ENCODE data around the gene FOLH1.
"Not testable (repeated sequence)": the region's sequence is repeated elsewhere in the genome, so short reads cannot be mapped to it uniquely, and the experiment has no call there.

FOLH1 gene

GRCh38 chr11:49221112-49221511 is 12.7 kb upstream of the FOLH1 start:
- Histone ChIP-seq H3F3A (ENCODE audit: insufficient read depth, low read length) (no peaks in the 10 kb centered on the region), H3K27ac (ENCODE audit: low read depth, low read length, poor library complexity, severe bottlenecking) (no peak overlapping the region), H3K27me3 (ENCODE audit: insufficient read depth, low read length) (no peaks in the 10 kb centered on the region), H3K79me2 (ENCODE audit: insufficient read depth, low read length) (no peaks in the 10 kb centered on the region), H3K36me3 (ENCODE audit: insufficient read depth, low read length) (no peaks in the 10 kb centered on the region), H3K9me2 (ENCODE audit: low read depth, low read length) (no peaks in the 10 kb centered on the region), H3K4me3 (ENCODE audit: low read depth, low read length, poor library complexity, severe bottlenecking) (no peak overlapping the region), H4K20me1 (ENCODE audit: insufficient read depth, low read length) (no peaks in the 10 kb centered on the region), H3K9ac (ENCODE audit: low read length) (no peak overlapping the region), H3K4me1 (ENCODE audit: insufficient read depth, low read length, severe bottlenecking) (no peaks in the 10 kb centered on the region), H3K4me2 (ENCODE audit: low read length) (no peak overlapping the region), H2AFZ (ENCODE audit: low read length) (no peak overlapping the region), H3K9me3 (ENCODE audit: low read length) (no peaks in the 10 kb centered on the region)
- TF ChIP-seq EZH2 (IDR thresholded peaks at IDR 0.05; ENCODE audit: borderline replicate concordance, low read length) (no peak), CTCF (IDR thresholded peaks at IDR 0.05; ENCODE audit: low read length) (peak; percentile 19; the same call in 1 of the 2 replicates)

- no peaks in the 10 kb centered on the region for H3F3A ChIP-seq (ENCODE audit: insufficient read depth, low read length)
- no peaks in the 10 kb centered on the region for H3K36me3 ChIP-seq (ENCODE audit: insufficient read depth, low read length)
- no peak overlapping the region for H3K4me3 ChIP-seq (ENCODE audit: low read depth, low read length, poor library complexity, severe bottlenecking)
- H3K9me2 ChIP-seq (ENCODE audit: low read depth, low read length): no peaks in the 10 kb centered on the region
- H3K9ac ChIP-seq (ENCODE audit: low read length): no peak overlapping the region
- H3K79me2 ChIP-seq (ENCODE audit: insufficient read depth, low read length): no peaks in the 10 kb centered on the region
- H3K27ac ChIP-seq (ENCODE audit: low read depth, low read length, poor library complexity, severe bottlenecking): no peak overlapping the region
- no peaks in the 10 kb centered on the region for H3K9me3 ChIP-seq (ENCODE audit: low read length)
- TF ChIP-seq CTCF (IDR thresholded peaks at IDR 0.05; ENCODE audit: low read length): no peak
- TF ChIP-seq EZH2 (IDR thresholded peaks at IDR 0.05; ENCODE audit: borderline replicate concordance, low read length): no peak
- H3K4me2 ChIP-seq (ENCODE audit: low read length): no peak overlapping the region
- no peaks in the 10 kb centered on the region for H3K27me3 ChIP-seq (ENCODE audit: insufficient read depth, low read length)
- H4K20me1 ChIP-seq (ENCODE audit: insufficient read depth, low read length): no peaks in the 10 kb centered on the region
- no peak overlapping the region for H2AFZ ChIP-seq (ENCODE audit: low read length)
- no peaks in the 10 kb centered on the region for H3K4me1 ChIP-seq (ENCODE audit: insufficient read depth, low read length, severe bottlenecking)
Observed at GRCh38 chr11:49213026-49213560, 4.7 kb upstream of the FOLH1 start.

GRCh38 chr11:49206999-49207398 is 1.4 kb downstream of the FOLH1 start:
- not testable (repeated sequence) for H3K4me2 ChIP-seq (ENCODE audit: low read length); H3K79me2 ChIP-seq (ENCODE audit: insufficient read depth, low read length); H4K20me1 ChIP-seq (ENCODE audit: insufficient read depth, low read length); H3F3A ChIP-seq (ENCODE audit: insufficient read depth, low read length); H2AFZ ChIP-seq (ENCODE audit: low read length); H3K9me3 ChIP-seq (ENCODE audit: low read length); H3K4me3 ChIP-seq (ENCODE audit: low read depth, low read length, poor library complexity, severe bottlenecking); H3K9ac ChIP-seq (ENCODE audit: low read length); H3K36me3 ChIP-seq (ENCODE audit: insufficient read depth, low read length); H3K27ac ChIP-seq (ENCODE audit: low read depth, low read length, poor library complexity, severe bottlenecking); H3K4me1 ChIP-seq (ENCODE audit: insufficient read depth, low read length, severe bottlenecking); H3K27me3 ChIP-seq (ENCODE audit: insufficient read depth, low read length); H3K9me2 ChIP-seq (ENCODE audit: low read depth, low read length)

GRCh38 chr11:49202287-49202976 is 6.0 kb downstream of the FOLH1 start:
- Histone ChIP-seq H4K20me1 (ENCODE audit: insufficient read depth, low read length) (no peaks in the 10 kb centered on the region), H3K27ac (ENCODE audit: low read depth, low read length, poor library complexity, severe bottlenecking) (no peak overlapping the region), H3K4me3 (ENCODE audit: low read depth, low read length, poor library complexity, severe bottlenecking) (no peak overlapping the region), H3K36me3 (ENCODE audit: insufficient read depth, low read length) (no peaks in the 10 kb centered on the region), H3K9me3 (ENCODE audit: low read length) (no peaks in the 10 kb centered on the region), H3K4me1 (ENCODE audit: insufficient read depth, low read length, severe bottlenecking) (no peaks in the 10 kb centered on the region), H3K79me2 (ENCODE audit: insufficient read depth, low read length) (no peaks in the 10 kb centered on the region), H3K27me3 (ENCODE audit: insufficient read depth, low read length) (no peaks in the 10 kb centered on the region), H3K4me2 (ENCODE audit: low read length) (no peak overlapping the region), H2AFZ (ENCODE audit: low read length) (no peak overlapping the region), H3K9me2 (ENCODE audit: low read depth, low read length) (no peaks in the 10 kb centered on the region), H3F3A (ENCODE audit: insufficient read depth, low read length) (no peaks in the 10 kb centered on the region), H3K9ac (ENCODE audit: low read length) (no peak overlapping the region)
- TF ChIP-seq CTCF (IDR thresholded peaks at IDR 0.05; ENCODE audit: low read length) (no peak), EZH2 (IDR thresholded peaks at IDR 0.05; ENCODE audit: borderline replicate concordance, low read length) (no peak)

GRCh38 chr11:49196775-49197174 is 11.6 kb downstream of the FOLH1 start:
- not testable (repeated sequence) for H3K27me3 ChIP-seq (ENCODE audit: insufficient read depth, low read length)

More at GRCh38 chr11:49196775-49197174, 11.6 kb downstream of the FOLH1 start:
- H3K36me3 ChIP-seq (ENCODE audit: insufficient read depth, low read length); H4K20me1 ChIP-seq (ENCODE audit: insufficient read depth, low read length); H3K4me1 ChIP-seq (ENCODE audit: insufficient read depth, low read length, severe bottlenecking); H3F3A ChIP-seq (ENCODE audit: insufficient read depth, low read length); H3K9ac ChIP-seq (ENCODE audit: low read length); H3K9me3 ChIP-seq (ENCODE audit: low read length); H2AFZ ChIP-seq (ENCODE audit: low read length); H3K27ac ChIP-seq (ENCODE audit: low read depth, low read length, poor library complexity, severe bottlenecking); H3K4me2 ChIP-seq (ENCODE audit: low read length); H3K4me3 ChIP-seq (ENCODE audit: low read depth, low read length, poor library complexity, severe bottlenecking); H3K79me2 ChIP-seq (ENCODE audit: insufficient read depth, low read length); H3K9me2 ChIP-seq (ENCODE audit: low read depth, low read length): not testable (repeated sequence)

Measured in OCI-LY1 (cell line).